GM19397 (cell line): ENCODE data around the gene TMPRSS9.

Experiments used
- ATAC-seq: cut with Tn5 transposase; IDR thresholded peaks from one replicate; pipeline ENCODE4 v1.9.1; 2021; ENCODE audit warnings: mild to moderate bottlenecking, moderate library complexity; ENCODE audit not compliant: unreplicated experiment

Gene TMPRSS9

DNA sequence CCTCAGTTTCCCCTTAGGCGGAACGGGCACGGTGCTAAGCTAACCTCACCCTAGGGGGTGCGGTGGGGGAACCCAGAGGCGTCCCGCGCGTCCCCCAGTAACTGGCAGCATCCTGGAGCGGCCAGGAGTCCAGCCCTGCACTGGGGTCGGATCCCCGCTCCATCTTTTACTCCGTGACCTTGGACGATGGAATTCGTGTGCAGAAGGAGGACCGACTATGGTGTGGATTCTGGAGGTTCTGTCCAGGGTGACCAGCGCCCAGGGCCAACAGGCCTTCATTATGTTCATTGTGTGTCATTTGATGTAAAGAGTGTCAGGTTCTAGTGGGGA, 31.0 kb upstream of the TMPRSS9 start:
- no peak for ATAC-seq

DNA sequence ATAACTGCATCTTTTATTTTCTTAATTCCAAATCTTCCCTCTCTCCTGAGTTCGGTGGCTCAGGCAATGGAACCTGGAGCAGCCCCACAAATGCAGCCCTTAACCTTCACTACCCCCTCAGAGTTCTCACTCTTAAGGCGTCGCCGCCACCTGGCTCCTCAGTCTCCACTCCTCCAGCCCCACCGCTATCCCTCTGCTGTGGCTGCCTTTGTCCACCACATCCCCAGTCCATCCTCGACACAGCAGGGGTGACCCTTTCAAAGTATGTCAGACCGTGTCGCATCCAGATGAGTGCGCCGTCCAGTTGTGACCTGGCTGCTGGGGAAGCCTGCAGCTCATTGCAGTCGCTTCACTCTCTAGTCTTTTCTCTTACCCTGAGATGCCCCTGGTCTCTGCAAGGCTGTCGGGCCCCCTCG, 30.6 kb upstream of the TMPRSS9 start:
- no peak for ATAC-seq

DNA sequence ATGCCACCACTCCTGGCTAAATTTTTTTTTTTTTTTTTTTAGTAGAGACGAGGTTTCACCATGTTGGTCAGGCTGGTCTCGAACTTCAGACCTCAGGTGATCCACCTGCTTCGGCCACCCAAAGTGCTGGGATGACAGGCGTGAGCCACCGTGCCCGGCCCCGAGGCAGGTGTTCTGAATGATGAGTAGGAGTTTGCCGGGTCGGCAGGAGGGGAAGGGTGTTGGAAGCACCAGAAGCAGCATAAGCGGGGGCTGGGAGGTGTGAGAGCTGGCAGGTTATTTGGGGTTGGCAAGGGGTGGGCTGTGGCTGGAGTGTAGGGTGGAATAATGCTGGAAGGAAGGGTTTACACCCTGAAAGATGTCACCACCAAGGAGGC, 29.8 kb upstream of the TMPRSS9 start:
- no peak for ATAC-seq

- ATAC-seq, result no peak
Measured at GRCh38 chr19:2330632-2331284, 29.3 kb upstream of the TMPRSS9 start.

DNA sequence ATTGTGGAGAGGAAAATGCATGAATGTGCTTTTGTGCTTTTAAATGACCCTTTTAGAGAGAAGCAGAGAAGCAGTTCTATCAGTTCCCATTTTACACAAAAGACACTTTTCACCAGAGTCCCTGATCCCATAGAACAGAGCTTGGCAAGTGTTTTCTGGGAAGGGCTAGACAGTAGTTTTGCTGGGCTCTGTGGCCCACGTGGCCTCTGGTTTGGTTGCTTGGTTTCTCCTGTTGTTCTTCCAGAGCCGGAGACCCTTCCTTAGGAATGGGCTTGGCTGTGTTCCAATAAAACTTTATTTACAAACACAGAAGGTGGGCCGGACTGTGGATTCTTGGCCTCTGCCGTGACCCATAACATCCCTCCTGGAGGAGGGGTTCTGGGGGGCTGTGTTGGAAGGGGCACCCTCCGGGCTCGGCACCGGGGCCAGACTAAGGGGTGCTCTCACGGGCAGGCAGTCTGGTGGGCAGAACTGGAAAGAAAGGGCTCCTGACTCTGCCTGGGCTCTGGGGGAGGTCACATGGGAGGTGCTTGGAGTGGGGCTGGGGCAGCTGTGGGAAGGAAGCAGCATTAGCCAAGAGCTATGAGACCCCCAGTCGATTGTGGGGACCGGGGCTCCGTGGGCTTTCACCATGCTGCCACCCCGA, 28.3 kb upstream of the TMPRSS9 start:
- ATAC-seq, result no peak

DNA sequence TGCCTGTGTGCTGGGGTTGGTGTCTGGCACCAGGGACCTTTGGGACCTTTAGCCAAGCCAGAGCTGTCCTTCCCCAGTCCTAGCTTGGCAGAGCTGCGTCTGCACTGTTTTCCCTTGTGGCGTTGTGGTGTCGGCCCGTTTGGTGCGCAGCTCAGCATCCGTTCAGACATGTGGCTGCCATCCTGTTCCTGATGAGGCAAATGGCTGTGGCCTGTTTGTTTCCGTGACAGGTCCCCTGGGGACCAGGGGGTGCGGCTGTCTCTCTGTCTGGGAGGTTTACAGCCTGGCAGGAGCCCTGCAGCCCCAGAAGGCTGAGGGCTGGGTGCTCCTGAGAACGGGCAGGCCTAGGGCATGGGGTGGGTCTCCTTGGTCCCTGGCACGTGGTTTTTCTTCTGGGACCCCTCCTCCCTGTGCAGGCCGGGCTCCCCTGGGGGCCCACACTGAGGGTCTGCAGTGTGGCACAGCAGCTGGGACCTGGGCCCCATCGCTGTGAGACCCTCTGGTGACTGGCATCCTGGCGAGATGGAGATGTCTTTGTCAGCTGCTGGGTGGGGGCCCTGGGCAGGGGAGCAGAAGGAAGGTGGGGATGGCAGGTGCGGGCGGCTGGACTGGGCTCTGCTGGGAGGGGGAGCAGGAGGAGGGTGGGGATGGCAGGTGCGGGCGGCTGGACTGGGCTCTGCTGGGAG, 27.6 kb upstream of the TMPRSS9 start:
- peak; percentile 48 for ATAC-seq

DNA sequence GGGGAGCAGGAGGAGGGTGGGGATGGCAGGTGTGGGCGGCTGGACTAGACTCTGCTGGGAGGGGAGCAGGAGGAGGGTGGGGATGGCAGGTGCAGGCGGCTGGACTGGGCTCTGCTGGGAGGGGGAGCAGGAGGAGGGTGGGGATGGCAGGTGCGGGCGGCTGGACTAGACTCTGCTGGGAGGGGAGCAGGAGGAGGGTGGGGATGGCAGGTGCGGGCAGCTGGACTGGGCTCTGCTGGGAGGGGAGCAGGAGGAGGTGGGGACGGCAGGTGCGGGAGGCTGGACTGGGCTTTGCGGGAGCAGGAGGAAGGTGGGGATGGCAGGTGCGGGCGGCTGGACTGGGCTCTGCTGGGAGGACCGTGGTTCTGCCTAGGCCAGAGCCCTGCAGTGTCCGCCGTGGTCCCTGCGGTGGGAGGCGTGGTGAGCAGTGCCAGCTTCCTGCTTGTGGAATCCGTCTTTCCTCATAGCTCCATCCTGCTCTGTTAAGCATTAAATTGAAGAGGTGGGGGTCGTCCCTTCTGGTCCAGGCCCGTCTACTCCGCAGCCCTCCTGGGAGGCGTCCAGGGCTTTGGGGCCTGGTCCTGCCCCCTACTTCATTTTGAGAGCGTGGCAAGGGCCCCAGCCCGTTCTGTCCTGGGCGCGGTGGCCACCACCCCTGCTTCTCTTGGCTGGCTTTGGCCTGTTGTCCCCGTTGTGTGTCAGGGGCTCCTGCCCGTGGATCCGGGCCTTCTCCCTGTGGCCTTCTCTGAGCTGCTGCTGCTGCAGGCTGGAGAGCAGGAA, 26.8 kb upstream of the TMPRSS9 start:
- no peak for ATAC-seq

DNA sequence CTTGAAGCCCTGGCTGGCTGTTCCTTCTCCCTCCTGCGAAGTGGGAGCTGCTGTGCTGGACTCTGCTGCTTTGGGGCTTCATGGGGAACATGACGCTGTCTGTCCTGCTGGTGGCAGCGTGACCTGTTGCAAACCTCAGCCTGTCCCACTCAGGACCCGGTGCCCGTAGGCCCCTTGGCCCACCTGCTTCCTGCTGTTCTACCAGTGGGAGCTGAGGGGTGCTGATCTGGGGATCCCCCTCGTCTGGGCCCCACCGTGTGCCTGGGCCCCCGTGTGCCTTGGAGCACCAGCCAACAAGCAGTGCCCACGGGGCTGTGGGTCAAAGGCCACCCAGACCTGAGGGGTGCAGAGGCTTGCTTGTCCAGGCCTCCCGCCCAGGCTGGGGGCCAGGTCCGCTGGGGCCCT, 26.3 kb upstream of the TMPRSS9 start:
- ATAC-seq, result no peak

GRCh38 chr19:2334426-2334825, 25.6 kb upstream of the TMPRSS9 start:
- no peak for ATAC-seq

GRCh38 chr19:2334986-2335846, 24.8 kb upstream of the TMPRSS9 start:
- no peak for ATAC-seq

DNA sequence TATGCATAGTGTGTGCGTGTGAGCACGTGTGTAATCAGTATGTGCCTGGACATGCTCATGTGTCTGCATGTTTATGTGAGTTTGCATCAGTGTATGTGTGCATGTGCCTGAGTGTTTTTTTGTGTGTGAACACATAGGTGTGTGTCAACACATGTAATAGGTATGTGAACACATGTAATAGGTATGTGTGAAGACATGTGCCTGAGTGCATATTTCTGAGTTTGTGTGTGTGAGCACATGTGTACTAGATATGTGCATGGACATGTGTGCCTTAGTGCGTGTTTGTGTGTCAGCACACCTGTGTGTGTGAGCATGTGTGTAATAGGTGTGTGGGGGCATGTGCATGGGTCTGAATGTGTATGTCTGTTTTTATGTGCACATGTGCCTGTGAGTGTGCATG, 24.2 kb upstream of the TMPRSS9 start:
- ATAC-seq, result no peak

DNA sequence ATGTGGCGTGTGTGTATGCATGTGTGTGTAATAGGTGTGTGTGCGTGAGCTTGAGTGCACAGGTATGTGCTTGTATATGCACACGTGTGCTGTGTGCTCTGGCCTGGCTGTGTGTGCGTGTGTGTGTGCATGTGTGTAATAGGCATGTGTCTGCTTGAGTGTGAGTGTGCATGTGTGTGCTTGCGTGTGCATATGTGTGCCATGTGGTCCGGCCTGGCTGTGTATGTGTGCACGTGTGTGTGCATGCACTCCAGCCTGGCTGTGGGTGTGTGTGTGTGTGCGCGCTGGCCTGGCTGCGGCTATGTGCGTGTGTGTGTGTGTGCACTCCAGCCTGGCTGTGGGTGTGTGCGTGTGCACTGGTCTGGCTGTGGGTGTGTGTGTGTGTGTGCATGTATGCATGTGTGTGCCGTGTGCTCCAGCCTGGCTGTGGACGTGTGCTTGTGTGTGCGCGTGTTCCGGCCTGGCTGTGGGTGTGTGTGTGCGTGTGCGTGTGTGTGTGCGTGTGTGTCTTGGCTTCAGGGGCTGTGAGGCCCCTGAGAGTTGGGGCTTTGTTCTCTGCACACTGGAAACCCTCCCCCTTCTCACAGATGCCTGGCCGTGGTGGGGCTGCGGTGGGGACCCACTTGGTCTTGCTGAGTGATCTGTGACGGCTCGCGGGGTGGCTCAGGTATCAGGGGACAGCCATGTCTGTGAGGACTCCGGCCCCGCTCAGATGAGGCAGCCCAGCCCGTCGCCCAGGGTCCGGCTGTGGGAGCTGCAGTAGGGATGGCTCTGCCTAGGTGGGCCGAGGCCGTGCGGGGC, 23.3 kb upstream of the TMPRSS9 start:
- no peak for ATAC-seq

- no peak for ATAC-seq
Measured at GRCh38 chr19:2337329-2337707, 22.7 kb upstream of the TMPRSS9 start.

DNA sequence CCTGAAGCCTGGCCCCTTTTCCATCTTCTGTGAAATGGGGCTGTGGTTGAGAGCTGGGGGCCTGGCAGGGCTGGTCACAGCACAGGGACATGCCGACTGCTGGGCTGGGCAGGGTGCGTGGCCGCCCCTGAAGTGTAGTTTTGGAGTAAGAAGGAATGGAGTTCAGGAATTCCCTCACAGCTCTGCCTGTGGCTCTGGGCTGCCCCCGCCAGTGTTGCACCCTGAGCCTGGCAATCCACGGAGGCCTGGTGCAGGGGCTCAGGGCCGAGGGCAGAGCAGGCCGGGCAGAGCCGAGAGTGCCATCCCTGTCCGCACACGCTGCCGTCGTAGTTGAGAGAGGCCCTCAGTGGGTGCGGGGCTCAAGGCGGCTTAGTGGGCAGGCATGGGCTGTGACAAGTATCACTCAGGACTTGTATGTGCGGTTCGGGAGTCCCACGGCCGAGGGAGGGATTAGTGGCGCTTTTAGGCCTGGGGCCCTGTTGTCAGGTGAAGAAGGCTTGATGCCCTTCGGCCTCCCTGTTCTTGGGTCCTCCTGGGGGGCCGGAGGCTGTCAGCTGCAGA, 21.9 kb upstream of the TMPRSS9 start:
- ATAC-seq, result no peak

- ATAC-seq, result no peak
Measured at GRCh38 chr19:2338751-2339643, 21.1 kb upstream of the TMPRSS9 start.

DNA sequence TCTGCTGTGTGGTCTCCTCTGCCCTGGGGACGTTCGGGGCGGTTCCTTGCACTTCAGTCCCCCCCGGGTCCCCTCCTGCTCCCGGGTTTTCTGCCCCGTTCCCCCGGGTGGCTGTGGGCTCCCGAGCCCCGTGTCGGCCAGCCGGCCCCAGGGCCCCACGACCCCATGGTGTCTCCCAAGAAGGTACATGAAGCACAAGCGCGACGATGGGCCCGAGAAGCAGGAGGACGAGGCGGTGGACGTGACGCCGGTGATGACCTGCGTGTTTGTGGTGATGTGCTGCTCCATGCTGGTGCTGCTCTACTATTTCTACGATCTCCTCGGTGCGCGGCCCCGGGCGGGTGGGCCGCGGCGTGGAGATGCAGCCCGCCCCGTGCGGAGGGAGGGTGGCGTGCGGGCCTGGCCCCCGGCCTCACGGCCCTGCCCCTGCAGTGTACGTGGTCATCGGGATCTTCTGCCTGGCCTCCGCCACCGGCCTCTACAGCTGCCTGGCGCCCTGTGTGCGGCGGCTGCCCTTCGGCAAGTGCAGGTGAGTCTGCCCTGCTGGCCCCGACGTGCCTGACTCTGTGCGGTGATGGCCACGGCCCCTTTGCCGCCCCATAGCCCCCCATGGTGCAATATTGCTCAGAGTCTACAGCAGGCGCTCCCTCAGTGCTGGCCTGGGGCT, 20.3 kb upstream of the TMPRSS9 start:
- no peak for ATAC-seq

GRCh38 chr19:2340496-2341243, 19.4 kb upstream of the TMPRSS9 start:
- ATAC-seq, result no peak
